Esophagus muscularis mucosa (tissue), 4 donors: ENCODE measurements around the gene PAQR6. TPM values are rescaled to one million over a fixed set of nuclear protein-coding genes. Genes with fewer than 3 reads are reported as not detected.

Source experiments
- DNase-seq: peaks from one replicate; pipeline ENCODE4 v3.0.0-alpha.2; 2017; ENCODE audit errors: extremely low spot score
- H3K27ac ChIP-seq, 4 donors: fragments of 200-600 bp; sonication (generic); replicated peaks in 1 of 4; 1 replicate in 3 of 4; 2 replicates in 1 of 4; pipeline ENCODE4 v1.5.1; 2016 to 2019; ENCODE audit warnings: mild to moderate bottlenecking in 1 of 4
- H3K27me3 ChIP-seq, 4 donors: fragments of 200-600 bp; sonication (generic); one replicate each; pipeline versions ENCODE4 v1.5.1 to v1.6.0; 2016 to 2019
- H3K36me3 ChIP-seq, 4 donors: fragments of 200-600 bp; sonication (generic); one replicate each; pipeline ENCODE4 v1.5.1; 2016 to 2019
- H3K4me1 ChIP-seq, 4 donors: fragments of 200-600 bp; sonication (generic); one replicate each; pipeline ENCODE4 v1.5.1; 2016 to 2019
- H3K4me3 ChIP-seq, 4 donors: fragments of 200-600 bp; sonication (generic); 1 replicate in 2 of 4; 2 replicates in 2 of 4; pipeline ENCODE4 v1.5.1; 2016 to 2019; ENCODE audit warnings: mild to moderate bottlenecking in 4 of 4, moderate library complexity in 1 of 4
- H3K9me3 ChIP-seq, 4 donors: fragments of 200-600 bp; sonication (generic); 1 replicate in 3 of 4; 2 replicates in 1 of 4; pipeline ENCODE4 v1.5.1; 2016 to 2019
- EP300 ChIP-seq: sonication (generic); formaldehyde crosslinking; IDR thresholded peaks from one replicate; pipeline ENCODE4 v1.6.1; 2017; ENCODE audit warnings: antibody characterized with exemption
- POLR2A ChIP-seq: fragments of 450-650 bp; IDR thresholded peaks from one replicate; pipeline ENCODE4 v1.6.1; 2017; ENCODE audit warnings: antibody characterized with exemption, moderate library complexity, mild to moderate bottlenecking, low read depth
- POLR2AphosphoS5 ChIP-seq, 2 donors: sonication (generic); formaldehyde crosslinking; IDR thresholded peaks; one replicate each; pipeline ENCODE4 v1.6.1; 2017; ENCODE audit warnings: antibody characterized with exemption in 2 of 2
- WGBS: methylation state at CpG from one replicate; pipeline ENCODE4 v1.1.5; 2018; 5-methylcytosine and 5-hydroxymethylcytosine counted together
- intact Hi-C: fragments of 100-400 bp; cut with DNase I; formaldehyde crosslinking; loops from one replicate; pipeline ENCODE4 v1.15.1; 2023
- total RNA-seq, 4 donors: library from RNA; depleted of rRNA; stranded (reverse); fragments of >200 nt; gene quantifications; one replicate each; pipeline versions ENCODE4 v1.1.0 to v1.2.1, GENCODE V29; 2016
- TF ChIP-seq, protein P1 (sequence below), 3 experiments: fragments of 200-600 bp in 2 of 3; fragments of 450-650 bp in 1 of 3; sonication (generic) in 2 of 3; IDR thresholded peaks; one replicate each; pipeline ENCODE4 v1.5.1; 2017 to 2019; ENCODE audit warnings: antibody characterized with exemption in 3 of 3, mild to moderate bottlenecking in 2 of 3, moderate library complexity in 1 of 3

Gene PAQR6
- total RNA-seq, 4 donors from 2014 or later, result 2.2 to 2.9 (median 2.7) TPM

GRCh38 chr1:156211243-156211642 lies 36.6 kb downstream of the PAQR6 start:
- Histone ChIP-seq H3K9me3 (no peaks in the 10 kb centered on the region), H3K27me3 (no peaks in the 10 kb centered on the region), H3K4me3 (no peak overlapping the region), H3K27ac (no peak overlapping the region), H3K4me1 (peaks cover 17 to 36% (median 30%) of the 10 kb centered on the region in 4 donors), H3K36me3 (peaks cover 11 to 65% (median 52%) of the 10 kb centered on the region in 4 donors)
- no peak for DNase-seq
- TF ChIP-seq, protein P1, sequence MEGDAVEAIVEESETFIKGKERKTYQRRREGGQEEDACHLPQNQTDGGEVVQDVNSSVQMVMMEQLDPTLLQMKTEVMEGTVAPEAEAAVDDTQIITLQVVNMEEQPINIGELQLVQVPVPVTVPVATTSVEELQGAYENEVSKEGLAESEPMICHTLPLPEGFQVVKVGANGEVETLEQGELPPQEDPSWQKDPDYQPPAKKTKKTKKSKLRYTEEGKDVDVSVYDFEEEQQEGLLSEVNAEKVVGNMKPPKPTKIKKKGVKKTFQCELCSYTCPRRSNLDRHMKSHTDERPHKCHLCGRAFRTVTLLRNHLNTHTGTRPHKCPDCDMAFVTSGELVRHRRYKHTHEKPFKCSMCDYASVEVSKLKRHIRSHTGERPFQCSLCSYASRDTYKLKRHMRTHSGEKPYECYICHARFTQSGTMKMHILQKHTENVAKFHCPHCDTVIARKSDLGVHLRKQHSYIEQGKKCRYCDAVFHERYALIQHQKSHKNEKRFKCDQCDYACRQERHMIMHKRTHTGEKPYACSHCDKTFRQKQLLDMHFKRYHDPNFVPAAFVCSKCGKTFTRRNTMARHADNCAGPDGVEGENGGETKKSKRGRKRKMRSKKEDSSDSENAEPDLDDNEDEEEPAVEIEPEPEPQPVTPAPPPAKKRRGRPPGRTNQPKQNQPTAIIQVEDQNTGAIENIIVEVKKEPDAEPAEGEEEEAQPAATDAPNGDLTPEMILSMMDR (IDR thresholded peaks at IDR 0.05), result no peak
- TF ChIP-seq POLR2A, result no peak
- no peak for TF ChIP-seq POLR2AphosphoS5 (IDR thresholded peaks at IDR 0.05)
- no peak for TF ChIP-seq EP300
- WGBS, result 95% methylated on average over 3 of the region's 3 CpGs
- intact Hi-C loops, result loop anchor here (5.0 kb wide), 1 partner anchor 114 kb away; no protein-coding TSS in a partner anchor

DNA sequence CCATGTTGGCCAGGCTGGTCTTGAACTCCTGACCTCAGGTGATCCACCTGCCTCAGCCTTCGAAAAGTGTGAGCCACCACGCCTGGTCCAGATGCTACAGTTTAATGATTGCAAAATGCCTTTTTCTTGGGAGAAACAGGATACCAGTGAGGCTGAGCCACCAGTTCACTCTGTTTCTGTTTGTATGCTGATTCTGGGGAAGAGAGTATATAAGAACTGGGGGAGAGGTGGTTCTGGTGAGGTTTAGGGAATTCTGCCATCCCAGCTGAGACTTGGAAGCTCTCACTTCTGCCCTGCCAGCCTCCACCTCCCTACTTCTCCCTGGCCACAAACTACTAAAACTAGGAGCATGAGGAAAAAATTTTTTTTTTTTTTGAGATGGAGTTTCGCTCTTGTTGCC lies 43.2 kb downstream of the PAQR6 start:
- 93% methylated on average over 3 of the region's 3 CpGs for WGBS
- Histone ChIP-seq H3K27ac (no peak overlapping the region), H3K36me3 (peaks cover 11 to 91% (median 63%) of the 10 kb centered on the region in 4 donors), H3K4me3 (no peak overlapping the region), H3K27me3 (no peaks in the 10 kb centered on the region), H3K4me1 (peaks cover 0 to 47% (median 16%) of the 10 kb centered on the region in 4 donors), H3K9me3 (no peaks in the 10 kb centered on the region)
- TF ChIP-seq, protein P1 (IDR thresholded peaks at IDR 0.05), result no peak
- TF ChIP-seq POLR2AphosphoS5 (IDR thresholded peaks at IDR 0.05), result no peak
- TF ChIP-seq EP300, result no peak
- no peak for TF ChIP-seq POLR2A
- intact Hi-C loops, result no loop called here
- no peak for DNase-seq

- no peaks in the 10 kb centered on the region for H3K9me3 ChIP-seq
- no peak for DNase-seq
- H3K36me3 ChIP-seq, result peaks cover 11 to 86% (median 63%) of the 10 kb centered on the region in 4 donors
- peaks cover 0 to 49% (median 18%) of the 10 kb centered on the region in 4 donors for H3K4me1 ChIP-seq
- peak overlapping the region in 1 of 4 donors; percentile 33 for H3K27ac ChIP-seq
- TF ChIP-seq, protein P1 (IDR thresholded peaks at IDR 0.05), result no peak
- TF ChIP-seq POLR2A (no peak), EP300 (no peak), POLR2AphosphoS5 (IDR thresholded peaks at IDR 0.05) (no peak)
- H3K27me3 ChIP-seq, result no peaks in the 10 kb centered on the region
- intact Hi-C loops, result no loop called here
- H3K4me3 ChIP-seq, result no peak overlapping the region
These were observed 44.5 kb downstream of the PAQR6 start for GRCh38 chr1:156203331-156203730.

GRCh38 chr1:156200044-156200443 lies 47.8 kb downstream of the PAQR6 start:
- no peak overlapping the region for H3K27ac ChIP-seq
- TF ChIP-seq POLR2AphosphoS5 (IDR thresholded peaks at IDR 0.05), result no peak
- TF ChIP-seq EP300, result no peak
- TF ChIP-seq POLR2A, result no peak
- TF ChIP-seq, protein P1 (IDR thresholded peaks at IDR 0.05), result no peak
- no peaks in the 10 kb centered on the region for H3K9me3 ChIP-seq
- no peak for DNase-seq
- no peaks in the 10 kb centered on the region for H3K27me3 ChIP-seq
- WGBS, result 100% methylated on average over 4 of the region's 8 CpGs
- H3K4me1 ChIP-seq, result peaks cover 15 to 78% (median 36%) of the 10 kb centered on the region in 4 donors
- no peak overlapping the region for H3K4me3 ChIP-seq
- H3K36me3 ChIP-seq, result peaks cover 12 to 68% (median 42%) of the 10 kb centered on the region in 4 donors
- intact Hi-C loops, result no loop called here

DNA sequence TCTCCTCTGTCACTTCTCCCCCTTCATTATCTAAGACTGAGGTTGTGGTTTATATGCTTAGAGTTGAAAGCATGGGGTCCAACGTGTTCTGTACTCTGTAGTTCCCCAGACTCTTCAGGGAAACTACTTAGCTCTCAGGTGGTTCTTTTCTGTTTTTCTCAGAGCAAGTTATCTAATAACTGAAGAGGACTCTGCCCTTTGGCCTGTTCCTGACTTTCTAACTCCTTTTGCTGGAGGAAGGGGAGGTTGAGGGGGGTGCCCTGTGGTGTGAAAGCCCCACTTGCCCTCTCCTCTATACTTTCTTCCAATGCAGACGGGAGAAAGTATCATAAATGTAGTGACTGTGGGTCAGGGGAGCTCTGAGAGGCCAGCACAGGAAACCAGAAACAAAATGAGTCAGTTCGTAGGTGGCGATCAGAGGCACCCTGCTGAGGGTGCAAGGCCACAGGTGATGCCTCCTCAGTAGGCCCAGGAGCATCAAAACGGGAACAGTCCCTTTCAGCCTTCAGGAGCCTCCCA lies 49.0 kb downstream of the PAQR6 start:
- intact Hi-C loops, result no loop called here
- Histone ChIP-seq H3K36me3 (peaks cover 12 to 56% (median 33%) of the 10 kb centered on the region in 4 donors), H3K4me1 (peaks cover 23 to 78% (median 44%) of the 10 kb centered on the region in 4 donors), H3K9me3 (no peaks in the 10 kb centered on the region), H3K27ac (no peak overlapping the region), H3K27me3 (no peaks in the 10 kb centered on the region), H3K4me3 (no peak overlapping the region)
- WGBS, result 93% methylated on average over 5 of the region's 5 CpGs
- TF ChIP-seq EP300 (no peak), POLR2A (no peak), POLR2AphosphoS5 (IDR thresholded peaks at IDR 0.05) (no peak)
- TF ChIP-seq, protein P1 (IDR thresholded peaks at IDR 0.05), result no peak
- DNase-seq, result no peak
